ENCODE measurements around the gene GALM. TPM values are rescaled to one million over a fixed set of nuclear protein-coding genes. Genes with fewer than 3 reads are reported as not detected.

The GALM gene
- polyA plus RNA-seq, 1 donor from 2014 or later, result not detected

DNA sequence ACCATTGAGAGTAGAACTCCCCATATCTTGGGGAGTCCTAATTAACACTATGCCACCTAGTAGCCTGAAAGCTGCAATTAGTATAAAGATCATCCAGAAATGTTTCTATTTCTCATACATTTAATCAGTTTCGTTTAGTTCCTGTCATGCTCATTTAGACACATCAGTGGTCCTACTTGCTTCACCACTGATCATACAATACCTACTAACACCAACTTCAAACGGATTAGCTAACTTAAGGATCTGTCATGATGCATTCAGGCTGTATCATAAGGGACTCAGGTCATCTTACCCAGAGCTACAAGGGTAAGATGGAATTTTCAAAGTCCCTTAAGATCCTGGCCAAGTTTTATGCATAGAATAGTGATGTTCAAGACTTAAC is 78.5 kb downstream of the GALM start:
- no peaks in the 10 kb centered on the region for H3K9me3 ChIP-seq (ENCODE audit: low read length)
- H3F3A ChIP-seq (ENCODE audit: insufficient read depth, low read length, poor library complexity, severe bottlenecking), result no peaks in the 10 kb centered on the region
- H2AFZ ChIP-seq (ENCODE audit: low read depth, low read length), result no peak overlapping the region
- H3K79me2 ChIP-seq (replicated peaks; ENCODE audit: insufficient read depth, low read length), result peaks cover 62% of the 10 kb centered on the region
- no peak overlapping the region for H3K9ac ChIP-seq (ENCODE audit: low read length)
- H3K27me3 ChIP-seq (ENCODE audit: insufficient read depth, low read depth, low read length), result no peaks in the 10 kb centered on the region
- peaks cover 16% of the 10 kb centered on the region for H4K20me1 ChIP-seq (ENCODE audit: insufficient read depth)
- H3K4me3 ChIP-seq (ENCODE audit: low read length), result no peak overlapping the region
- no peak overlapping the region for H3K27ac ChIP-seq (ENCODE audit: low read length)
- H3K9me2 ChIP-seq (ENCODE audit: insufficient read depth, low read length), result no peaks in the 10 kb centered on the region
- no peak for TF ChIP-seq EZH2 (IDR thresholded peaks at IDR 0.05; ENCODE audit: borderline replicate concordance, insufficient read depth, low read length, poor library complexity, severe bottlenecking)
- TF ChIP-seq REST (IDR thresholded peaks at IDR 0.05; ENCODE audit: borderline replicate concordance), result no peak
- TF ChIP-seq, protein P1, sequence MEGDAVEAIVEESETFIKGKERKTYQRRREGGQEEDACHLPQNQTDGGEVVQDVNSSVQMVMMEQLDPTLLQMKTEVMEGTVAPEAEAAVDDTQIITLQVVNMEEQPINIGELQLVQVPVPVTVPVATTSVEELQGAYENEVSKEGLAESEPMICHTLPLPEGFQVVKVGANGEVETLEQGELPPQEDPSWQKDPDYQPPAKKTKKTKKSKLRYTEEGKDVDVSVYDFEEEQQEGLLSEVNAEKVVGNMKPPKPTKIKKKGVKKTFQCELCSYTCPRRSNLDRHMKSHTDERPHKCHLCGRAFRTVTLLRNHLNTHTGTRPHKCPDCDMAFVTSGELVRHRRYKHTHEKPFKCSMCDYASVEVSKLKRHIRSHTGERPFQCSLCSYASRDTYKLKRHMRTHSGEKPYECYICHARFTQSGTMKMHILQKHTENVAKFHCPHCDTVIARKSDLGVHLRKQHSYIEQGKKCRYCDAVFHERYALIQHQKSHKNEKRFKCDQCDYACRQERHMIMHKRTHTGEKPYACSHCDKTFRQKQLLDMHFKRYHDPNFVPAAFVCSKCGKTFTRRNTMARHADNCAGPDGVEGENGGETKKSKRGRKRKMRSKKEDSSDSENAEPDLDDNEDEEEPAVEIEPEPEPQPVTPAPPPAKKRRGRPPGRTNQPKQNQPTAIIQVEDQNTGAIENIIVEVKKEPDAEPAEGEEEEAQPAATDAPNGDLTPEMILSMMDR (IDR thresholded peaks at IDR 0.05; ENCODE audit: poor library complexity, severe bottlenecking), result no peak
- no peak for TF ChIP-seq RAD21 (conservative IDR thresholded peaks at IDR 0.05)
- TF ChIP-seq SMC3 (conservative IDR thresholded peaks at IDR 0.05; ENCODE audit: poor library complexity), result no peak
- TF ChIP-seq POLR2AphosphoS5 (IDR thresholded peaks at IDR 0.05), result no peak
- TF ChIP-seq MXI1 (conservative IDR thresholded peaks at IDR 0.05; ENCODE audit: poor library complexity, severe bottlenecking), result no peak
- TF ChIP-seq TAF1 (IDR thresholded peaks at IDR 0.05; ENCODE audit: low read depth), result no peak
- no peak for TF ChIP-seq EP300 (conservative IDR thresholded peaks at IDR 0.05; ENCODE audit: poor library complexity, severe bottlenecking)
- no peak overlapping the region for H3K4me2 ChIP-seq (ENCODE audit: low read length)
- peaks cover 35% of the 10 kb centered on the region for H3K36me3 ChIP-seq (ENCODE audit: insufficient read depth, low read length)

GRCh38 chr2:38745267-38745666 is 79.4 kb downstream of the GALM start:
- H3K9me3 ChIP-seq (ENCODE audit: low read length), result no peaks in the 10 kb centered on the region
- H3K79me2 ChIP-seq (replicated peaks; ENCODE audit: insufficient read depth, low read length), result peaks cover 66% of the 10 kb centered on the region
- H3K9ac ChIP-seq (ENCODE audit: low read length), result no peak overlapping the region
- peaks cover 35% of the 10 kb centered on the region for H3K36me3 ChIP-seq (ENCODE audit: insufficient read depth, low read length)
- no peak overlapping the region for H3K4me2 ChIP-seq (ENCODE audit: low read length)
- peaks cover 22% of the 10 kb centered on the region for H4K20me1 ChIP-seq (ENCODE audit: insufficient read depth)
- H3K27ac ChIP-seq (ENCODE audit: low read length), result no peak overlapping the region
- no peaks in the 10 kb centered on the region for H3K27me3 ChIP-seq (ENCODE audit: insufficient read depth, low read depth, low read length)
- no peaks in the 10 kb centered on the region for H3K9me2 ChIP-seq (ENCODE audit: insufficient read depth, low read length)
- no peaks in the 10 kb centered on the region for H3F3A ChIP-seq (ENCODE audit: insufficient read depth, low read length, poor library complexity, severe bottlenecking)
- H3K4me3 ChIP-seq (ENCODE audit: low read length), result no peak overlapping the region
- TF ChIP-seq RAD21 (conservative IDR thresholded peaks at IDR 0.05) (no peak), TAF1 (IDR thresholded peaks at IDR 0.05; ENCODE audit: low read depth) (no peak), SMC3 (conservative IDR thresholded peaks at IDR 0.05; ENCODE audit: poor library complexity) (no peak), REST (IDR thresholded peaks at IDR 0.05; ENCODE audit: borderline replicate concordance) (no peak), EZH2 (IDR thresholded peaks at IDR 0.05; ENCODE audit: borderline replicate concordance, insufficient read depth, low read length, poor library complexity, severe bottlenecking) (no peak), POLR2AphosphoS5 (IDR thresholded peaks at IDR 0.05) (no peak), EP300 (conservative IDR thresholded peaks at IDR 0.05; ENCODE audit: poor library complexity, severe bottlenecking) (no peak), MXI1 (conservative IDR thresholded peaks at IDR 0.05; ENCODE audit: poor library complexity, severe bottlenecking) (no peak)
- TF ChIP-seq, protein P1 (IDR thresholded peaks at IDR 0.05; ENCODE audit: poor library complexity, severe bottlenecking), result no peak
- H2AFZ ChIP-seq (ENCODE audit: low read depth, low read length), result no peak overlapping the region
